ENCODE data around the gene GTSE1.

Gene GTSE1

GRCh38 chr22:46296257-46297150 is at the start of gene GTSE1:
Gene GTSE1 (plus strand): TSS chr22:46296870. CDS start chr22:46297401, 531 bp downstream.
- peak; percentile 6 for TF ChIP-seq CTCF (conservative IDR thresholded peaks at IDR 0.05; ENCODE audit: low read depth, low read length)
- H3K4me3 ChIP-seq (ENCODE audit: low read length) = peak within 1 kb of the TSS; percentile 74
- peak; percentile 87 for DNase-seq (ENCODE audit: low read depth)

GRCh38 chr22:46247443-46247975 is 49.2 kb upstream of the GTSE1 start:
- TF ChIP-seq CTCF (conservative IDR thresholded peaks at IDR 0.05; ENCODE audit: low read depth, low read length) = no peak
- DNase-seq (ENCODE audit: low read depth) = no peak
- no peak overlapping the region for H3K4me3 ChIP-seq (ENCODE audit: low read length)

- DNase-seq (ENCODE audit: low read depth) = peak; percentile 23
- peak within 1 kb of the TSS; percentile 77 for H3K4me3 ChIP-seq (ENCODE audit: low read length)
- no peak for TF ChIP-seq CTCF (conservative IDR thresholded peaks at IDR 0.05; ENCODE audit: low read depth, low read length)
Measured at GRCh38 chr22:46250035-46250782, 46.5 kb upstream of the GTSE1 start, which contains the start of gene CDPF1. Gene CDPF1 (minus strand): TSS chr22:46250293. CDS start chr22:46248284, 2,009 bp downstream.

- TF ChIP-seq CTCF (conservative IDR thresholded peaks at IDR 0.05; ENCODE audit: low read depth, low read length) = no peak
- peak overlapping the region; percentile 77 for H3K4me3 ChIP-seq (ENCODE audit: low read length)
- no peak for DNase-seq (ENCODE audit: low read depth)
Measured at GRCh38 chr22:46250783-46251125, 45.9 kb upstream of the GTSE1 start.

GRCh38 chr22:46251266-46251665 is 45.4 kb upstream of the GTSE1 start:
- no peak for DNase-seq (ENCODE audit: low read depth)
- H3K4me3 ChIP-seq (ENCODE audit: low read length) = peak overlapping the region; percentile 77
- no peak for TF ChIP-seq CTCF (conservative IDR thresholded peaks at IDR 0.05; ENCODE audit: low read depth, low read length)

- H3K4me3 ChIP-seq (ENCODE audit: low read length) = no peak overlapping the region
- TF ChIP-seq CTCF (conservative IDR thresholded peaks at IDR 0.05; ENCODE audit: low read depth, low read length) = no peak
- no peak for DNase-seq (ENCODE audit: low read depth)
Measured at GRCh38 chr22:46251816-46252380, 44.8 kb upstream of the GTSE1 start.

Data from retinal pigment epithelial cell (primary cell).